Thymus (tissue), 14 donors: ENCODE measurements around the gene SDHD. TPM values are rescaled to one million over a fixed set of nuclear protein-coding genes. Genes with fewer than 3 reads are reported as not detected.
"Not testable (repeated sequence)": the region's sequence is repeated elsewhere in the genome, so short reads cannot be mapped to it uniquely, and the experiment has no call there.

ENCODE experiments used
- DNase-seq, 9 donors: peaks; one replicate each; pipeline ENCODE4 v3.0.0-alpha.2; 2013; ENCODE audit warnings: low spot score in 9 of 9, low read depth in 6 of 9, missing footprints in 1 of 9
- H3K27ac ChIP-seq, 2 donors: one replicate each; pipeline ENCODE4 v1.5.1; 2013; ENCODE audit warnings: control low read depth in 1 of 2, low read depth in 1 of 2, low read length in 1 of 2, mild to moderate bottlenecking in 1 of 2, moderate library complexity in 1 of 2
- H3K27me3 ChIP-seq, 2 donors: one replicate each; pipeline ENCODE4 v1.5.1; 2013; ENCODE audit warnings: low read length in 1 of 2; ENCODE audit not compliant: control insufficient read depth in 2 of 2, insufficient read depth in 1 of 2
- H3K36me3 ChIP-seq, 2 donors: one replicate each; pipeline ENCODE4 v1.5.1; 2013; ENCODE audit warnings: low read length in 1 of 2, mild to moderate bottlenecking in 1 of 2, moderate library complexity in 1 of 2; ENCODE audit not compliant: control insufficient read depth in 2 of 2, insufficient read depth in 2 of 2
- H3K4me1 ChIP-seq, 2 donors: one replicate each; pipeline ENCODE4 v1.5.1; 2013; ENCODE audit warnings: low read length in 2 of 2; ENCODE audit not compliant: control insufficient read depth in 2 of 2, insufficient read depth in 2 of 2
- H3K4me3 ChIP-seq, 2 donors: one replicate each; pipeline ENCODE4 v1.5.1; 2013; ENCODE audit warnings: low read length in 2 of 2, control low read depth in 1 of 2, mild to moderate bottlenecking in 1 of 2
- H3K9me3 ChIP-seq, 2 donors: one replicate each; pipeline ENCODE4 v1.5.1; 2013; ENCODE audit warnings: low read length in 1 of 2, mild to moderate bottlenecking in 1 of 2; ENCODE audit not compliant: control insufficient read depth in 2 of 2, insufficient read depth in 1 of 2
- WGBS: extraction: QIAGEN DNeasy Blood & Tissue Kit; methylation state at CpG from one replicate; pipeline ENCODE4 v1.1.7; 2013; 5-methylcytosine and 5-hydroxymethylcytosine counted together
- long read RNA-seq, 10 donors: transcript quantifications; one replicate each; lab custom pipeline, GENCODE V29; 2026
- polyA plus RNA-seq: library from polyadenylated mRNA; stranded (reverse); fragments of 200-250 nt; gene quantifications from one replicate; pipeline ENCODE4 v1.2.3, GENCODE V29; 2013
- total RNA-seq: library from RNA; stranded (reverse); fragments of 120-200 nt; gene quantifications from one replicate; pipeline ENCODE4 v1.2.4, GENCODE V29; 2013
- donor health status: healthy.

Gene SDHD
- total RNA-seq (95.1 TPM), polyA plus RNA-seq (132 TPM)
- long read RNA-seq, donor 1, transcript SDHD-201 (4 exons, 1,439 nt): major isoform, 7 of 14 reads
- long read RNA-seq, donor 1, partial matches to known transcripts: 7 of 14 reads
- long read RNA-seq, donor 1, other reads (novel, unspliced or antisense): 0 of 14 reads
- long read RNA-seq, donor 2: 0 reads
- long read RNA-seq, donor 3, transcript SDHD-201 (4 exons, 1,439 nt): major isoform, 124 of 233 reads
- long read RNA-seq, donor 3, partial matches to known transcripts: 99 of 233 reads
- long read RNA-seq, donor 3, other reads (novel, unspliced or antisense): 7 of 233 reads
- long read RNA-seq, donor 4, transcript SDHD-201 (4 exons, 1,439 nt): major isoform, 45 of 46 reads
- long read RNA-seq, donor 4, partial matches to known transcripts: 0 of 46 reads
- long read RNA-seq, donor 4, other reads (novel, unspliced or antisense): 0 of 46 reads
- long read RNA-seq, donor 5, transcript SDHD-201 (4 exons, 1,439 nt): major isoform, 130 of 145 reads
- long read RNA-seq, donor 5, partial matches to known transcripts: 0 of 145 reads
- long read RNA-seq, donor 5, other reads (novel, unspliced or antisense): 10 of 145 reads
- long read RNA-seq, donor 6, transcript SDHD-201 (4 exons, 1,439 nt): major isoform, 74 of 75 reads
- long read RNA-seq, donor 6, partial matches to known transcripts: 0 of 75 reads
- long read RNA-seq, donor 6, other reads (novel, unspliced or antisense): 0 of 75 reads
- long read RNA-seq, donor 7, transcript SDHD-201 (4 exons, 1,439 nt): major isoform, 87 of 134 reads
- long read RNA-seq, donor 7, partial matches to known transcripts: 38 of 134 reads
- long read RNA-seq, donor 7, other reads (novel, unspliced or antisense): 7 of 134 reads
- long read RNA-seq, donor 8, transcript SDHD-201 (4 exons, 1,439 nt): major isoform, 25 of 36 reads
- long read RNA-seq, donor 8, partial matches to known transcripts: 11 of 36 reads
- long read RNA-seq, donor 8, other reads (novel, unspliced or antisense): 0 of 36 reads
- long read RNA-seq, donor 9, transcript SDHD-201 (4 exons, 1,439 nt): major isoform, 56 of 76 reads
- long read RNA-seq, donor 9, partial matches to known transcripts: 20 of 76 reads
- long read RNA-seq, donor 9, other reads (novel, unspliced or antisense): 0 of 76 reads
- long read RNA-seq, donor 10, transcript SDHD-201 (4 exons, 1,439 nt): major isoform, 57 of 91 reads
- long read RNA-seq, donor 10, partial matches to known transcripts: 25 of 91 reads
- long read RNA-seq, donor 10, other reads (novel, unspliced or antisense): 8 of 91 reads

GRCh38 chr11:112086422-112087191, at the start of gene SDHD, which contains the start of gene TIMM8B:
Gene SDHD, plus strand, starts transcription at chr11:112086873. Its CDS starts 35 bp downstream, at chr11:112086908.
Gene TIMM8B, minus strand, starts transcription at chr11:112086756. Its CDS starts 33 bp downstream, at chr11:112086723.
- peaks cover 20 to 72% of the 10 kb centered on the region in 2 donors for H3K36me3 ChIP-seq
- WGBS: under 1% methylated on average over 45 of the region's 45 CpGs
- DNase-seq: peak; percentile 93 to 98 (median 95)
- H3K27me3 ChIP-seq: no peaks in the 10 kb centered on the region
- H3K27ac ChIP-seq: peak within 1 kb of the TSS; percentile 81 to 83
- H3K9me3 ChIP-seq: no peaks in the 10 kb centered on the region
- peak within 1 kb of the TSS; percentile 95 for H3K4me3 ChIP-seq
- H3K4me1 ChIP-seq: peaks cover 14 to 15% of the 10 kb centered on the region in 2 donors

GRCh38 chr11:112037527-112037926, 49.1 kb upstream of the SDHD start:
- H3K27me3 ChIP-seq: no peaks in the 10 kb centered on the region
- no peaks in the 10 kb centered on the region for H3K9me3 ChIP-seq
- DNase-seq: no peak
- no peak overlapping the region for H3K4me3 ChIP-seq
- H3K36me3 ChIP-seq: peaks cover 21 to 36% of the 10 kb centered on the region in 2 donors
- no peak overlapping the region for H3K27ac ChIP-seq
- no peaks in the 10 kb centered on the region for H3K4me1 ChIP-seq

- Histone ChIP-seq H3K4me3 (no peak overlapping the region), H3K27me3 (no peaks in the 10 kb centered on the region), H3K4me1 (no peaks in the 10 kb centered on the region), H3K36me3 (peaks cover 18 to 42% of the 10 kb centered on the region in 2 donors), H3K9me3 (no peaks in the 10 kb centered on the region), H3K27ac (no peak overlapping the region)
- DNase-seq: no peak
- 62% methylated on average over 6 of the region's 6 CpGs for WGBS
Observed at GRCh38 chr11:112042161-112042960, 44.3 kb upstream of the SDHD start.

GRCh38 chr11:112042961-112043304, 43.7 kb upstream of the SDHD start:
- no peaks in the 10 kb centered on the region for H3K4me1 ChIP-seq
- H3K27ac ChIP-seq: no peak overlapping the region
- no peak for DNase-seq
- H3K36me3 ChIP-seq: peaks cover 15 to 38% of the 10 kb centered on the region in 2 donors
- H3K9me3 ChIP-seq: no peaks in the 10 kb centered on the region
- 98% methylated on average over 2 of the region's 2 CpGs for WGBS
- H3K27me3 ChIP-seq: no peaks in the 10 kb centered on the region
- H3K4me3 ChIP-seq: no peak overlapping the region

GRCh38 chr11:112044961-112045360, 41.7 kb upstream of the SDHD start:
- H3K27ac ChIP-seq: no peak overlapping the region
- WGBS: 98% methylated on average over 4 of the region's 4 CpGs
- H3K4me1 ChIP-seq: no peaks in the 10 kb centered on the region
- H3K27me3 ChIP-seq: no peaks in the 10 kb centered on the region
- DNase-seq: no peak
- no peak overlapping the region for H3K4me3 ChIP-seq
- no peaks in the 10 kb centered on the region for H3K9me3 ChIP-seq
- H3K36me3 ChIP-seq: peaks cover 12 to 38% of the 10 kb centered on the region in 2 donors

- H3K4me1 ChIP-seq, H3K27ac ChIP-seq, H3K27me3 ChIP-seq, H3K9me3 ChIP-seq, DNase-seq, H3K4me3 ChIP-seq: not testable (repeated sequence)
- WGBS: over 99% methylated on average over 2 of the region's 2 CpGs
- H3K36me3 ChIP-seq: peaks cover 12 to 40% of the 10 kb centered on the region in 2 donors
Observed at GRCh38 chr11:112046647-112047046, 40.0 kb upstream of the SDHD start.

- not testable (repeated sequence) for H3K4me1 ChIP-seq, H3K27ac ChIP-seq, H3K4me3 ChIP-seq, DNase-seq, H3K9me3 ChIP-seq, H3K27me3 ChIP-seq
- WGBS: 97% methylated on average over 3 of the region's 3 CpGs
- H3K36me3 ChIP-seq: peaks cover 17 to 44% of the 10 kb centered on the region in 2 donors
Observed at GRCh38 chr11:112048256-112048655, 38.4 kb upstream of the SDHD start.

GRCh38 chr11:112049777-112050176, 36.9 kb upstream of the SDHD start:
- H3K36me3 ChIP-seq: peaks cover 15 to 43% of the 10 kb centered on the region in 2 donors
- DNase-seq: no peak
- H3K4me1 ChIP-seq: no peaks in the 10 kb centered on the region
- H3K4me3 ChIP-seq: no peak overlapping the region
- 49% methylated on average over 2 of the region's 2 CpGs for WGBS
- no peak overlapping the region for H3K27ac ChIP-seq
- H3K27me3 ChIP-seq: no peaks in the 10 kb centered on the region
- no peaks in the 10 kb centered on the region for H3K9me3 ChIP-seq
